ENCODE measurements around the gene CUL3.

GRCh38 chr2:224436634-224437033 is 148.5 kb downstream of the CUL3 start:
- no peak for TF ChIP-seq POLR2AphosphoS5 (IDR thresholded peaks at IDR 0.05; ENCODE audit: low read depth)
- TF ChIP-seq JUNB (IDR thresholded peaks at IDR 0.05; ENCODE audit: unreplicated experiment): no peak
- no peak for TF ChIP-seq EZH2 (IDR thresholded peaks at IDR 0.05; ENCODE audit: low read depth, unreplicated experiment)
- no peak for TF ChIP-seq CTCF (conservative IDR thresholded peaks at IDR 0.05; ENCODE audit: low read depth in 2 of 2)

All from GM23338 (cell line).